Measurements from ENCODE around the gene WDR45. TPM values are rescaled to one million over a fixed set of nuclear protein-coding genes. Genes with fewer than 3 reads are reported as not detected.

WDR45 gene
- total RNA-seq, 4 donors from 2014 or later, result 64.2 to 133 (median 86.9) TPM

GRCh38 chrX:49096419-49096818 lies 16.7 kb upstream of the WDR45 start:
- Histone ChIP-seq H3K36me3 (no peaks in the 10 kb centered on the region), H3K27me3 (no peaks in the 10 kb centered on the region), H3K27ac (no peak overlapping the region), H3K9me3 (no peaks in the 10 kb centered on the region), H3K4me1 (peaks cover 0 to under 1% (median 0%) of the 10 kb centered on the region in 4 donors), H3K4me3 (no peak overlapping the region)
- TF ChIP-seq POLR2A (IDR thresholded peaks at IDR 0.05), result no peak
- no peak for DNase-seq

GRCh38 chrX:49089553-49089952 lies 9.9 kb upstream of the WDR45 start:
- no peaks in the 10 kb centered on the region for H3K4me1 ChIP-seq
- H3K36me3 ChIP-seq, result no peaks in the 10 kb centered on the region
- H3K4me3 ChIP-seq, result no peak overlapping the region
- no peaks in the 10 kb centered on the region for H3K27me3 ChIP-seq
- no peak overlapping the region for H3K27ac ChIP-seq
- DNase-seq, result no peak
- TF ChIP-seq POLR2A (IDR thresholded peaks at IDR 0.05) (no peak), CTCF (IDR thresholded peaks at IDR 0.05) (no peak)
- no peaks in the 10 kb centered on the region for H3K9me3 ChIP-seq

- Histone ChIP-seq H3K4me1 (no peaks in the 10 kb centered on the region), H3K27ac (no peak overlapping the region), H3K4me3 (no peak overlapping the region), H3K27me3 (no peaks in the 10 kb centered on the region), H3K36me3 (no peaks in the 10 kb centered on the region), H3K9me3 (no peaks in the 10 kb centered on the region)
- DNase-seq, result no peak
- TF ChIP-seq CTCF (IDR thresholded peaks at IDR 0.05), result no peak
- no peak for TF ChIP-seq POLR2A (IDR thresholded peaks at IDR 0.05)
Observed at GRCh38 chrX:49082271-49082871, 2.7 kb upstream of the WDR45 start.

- Histone ChIP-seq H3K36me3 (peaks cover 0 to 13% (median 0%) of the 10 kb centered on the region in 3 donors), H3K4me3 (no peak overlapping the region), H3K27me3 (no peaks in the 10 kb centered on the region), H3K9me3 (no peaks in the 10 kb centered on the region), H3K27ac (no peak overlapping the region), H3K4me1 (peaks cover 0 to 2% (median 0%) of the 10 kb centered on the region in 4 donors)
- TF ChIP-seq POLR2A (IDR thresholded peaks at IDR 0.05) (no peak), CTCF (IDR thresholded peaks at IDR 0.05) (no peak)
- no peak for DNase-seq
Observed at GRCh38 chrX:49077941-49078340, 1.7 kb downstream of the WDR45 start.

GRCh38 chrX:49075347-49075746 lies 4.3 kb downstream of the WDR45 start:
- Histone ChIP-seq H3K27ac (no peak overlapping the region), H3K36me3 (peaks cover 0 to 13% (median 0%) of the 10 kb centered on the region in 3 donors), H3K4me3 (no peak overlapping the region), H3K27me3 (no peaks in the 10 kb centered on the region), H3K9me3 (no peaks in the 10 kb centered on the region), H3K4me1 (peaks cover 0 to 5% (median 0%) of the 10 kb centered on the region in 4 donors)
- TF ChIP-seq CTCF (IDR thresholded peaks at IDR 0.05) (no peak), POLR2A (IDR thresholded peaks at IDR 0.05) (no peak)
- no peak for DNase-seq

GRCh38 chrX:49073601-49074575 lies 5.8 kb downstream of the WDR45 start, which contains the start of gene PRAF2:
TSS of gene PRAF2 (minus strand) at chrX:49074002. CDS start at chrX:49073987, 15 bp downstream.
- H3K36me3 ChIP-seq, result peaks cover 0 to 13% (median 0%) of the 10 kb centered on the region in 3 donors
- no peaks in the 10 kb centered on the region for H3K27me3 ChIP-seq
- H3K4me1 ChIP-seq, result peaks cover 0 to 5% (median 0%) of the 10 kb centered on the region in 4 donors
- TF ChIP-seq POLR2A (IDR thresholded peaks at IDR 0.05) (peak; percentile 7 to 15), CTCF (IDR thresholded peaks at IDR 0.05) (peak in 3 of 6 experiments; percentile 7 to 21 (median 12))
- H3K4me3 ChIP-seq, result peak within 1 kb of the TSS; percentile 42 to 60 (median 53)
- peak; percentile 90 to 97 (median 92) for DNase-seq
- no peaks in the 10 kb centered on the region for H3K9me3 ChIP-seq
- H3K27ac ChIP-seq, result peak within 1 kb of the TSS; percentile 55 to 77 (median 72)

All from Peyer's patch (tissue), 4 donors.